Measurements from ENCODE around the gene RAPGEF5. TPM values are rescaled to one million over a fixed set of nuclear protein-coding genes. Genes with fewer than 3 reads are reported as not detected.

Gene RAPGEF5
- polyA plus RNA-seq, 6 donors from 2014 or later, result 1.4 to 6.8 (median 3.0) TPM

DNA sequence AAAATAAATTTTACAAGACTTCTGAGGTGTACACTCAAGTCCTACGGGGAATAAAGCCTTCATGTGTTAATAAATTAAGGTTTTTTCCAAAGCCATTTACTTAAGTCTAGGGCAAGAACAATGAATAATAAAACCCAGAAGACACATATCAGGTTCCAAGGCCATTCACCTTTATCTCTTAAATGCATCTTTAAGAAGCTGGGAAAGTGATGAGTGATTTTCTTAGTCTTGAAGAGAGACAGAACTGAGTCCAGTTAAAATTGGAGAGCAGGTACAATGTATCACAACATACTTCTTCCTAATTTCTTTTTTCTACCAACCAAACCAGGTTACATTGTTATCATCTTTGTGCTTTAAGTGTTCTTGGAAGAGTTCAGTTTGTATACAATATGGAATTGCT lies 189.5 kb downstream of the RAPGEF5 start:
- Mint-ChIP-seq H3K27ac (no peak overlapping the region), H3K36me3 (no peaks in the 10 kb centered on the region), H3K4me1 (no peaks in the 10 kb centered on the region), H3K4me3 (no peak overlapping the region), H3K9me3 (no peaks in the 10 kb centered on the region), H3K27me3 (no peaks in the 10 kb centered on the region)
- DNase-seq, result no peak
- no peak for ATAC-seq (ENCODE audit: low read depth in 2 of 2)

DNA sequence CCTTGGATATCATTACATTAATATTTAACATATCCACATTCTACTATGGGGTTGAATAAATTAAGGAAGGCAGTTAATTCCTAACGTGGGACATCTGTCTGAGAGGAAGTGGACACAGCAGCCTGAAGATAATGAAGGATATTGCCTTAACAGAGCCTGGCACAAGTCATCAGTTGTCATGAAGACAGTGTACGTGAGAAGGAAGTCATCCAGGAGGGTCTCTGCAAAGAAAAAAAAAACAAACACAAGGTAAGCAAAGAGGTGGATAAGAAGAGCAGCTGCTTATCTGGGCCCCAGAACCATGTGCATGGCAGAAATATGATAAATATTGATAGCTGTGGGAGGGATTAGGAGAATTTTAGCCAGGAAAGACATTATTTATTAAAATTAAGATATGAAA lies 190.0 kb downstream of the RAPGEF5 start:
- Mint-ChIP-seq H3K27me3 (no peaks in the 10 kb centered on the region), H3K27ac (no peak overlapping the region), H3K9me3 (no peaks in the 10 kb centered on the region), H3K36me3 (no peaks in the 10 kb centered on the region), H3K4me3 (no peak overlapping the region), H3K4me1 (no peaks in the 10 kb centered on the region)
- no peak for ATAC-seq (ENCODE audit: low read depth in 2 of 2)
- no peak for DNase-seq

DNA sequence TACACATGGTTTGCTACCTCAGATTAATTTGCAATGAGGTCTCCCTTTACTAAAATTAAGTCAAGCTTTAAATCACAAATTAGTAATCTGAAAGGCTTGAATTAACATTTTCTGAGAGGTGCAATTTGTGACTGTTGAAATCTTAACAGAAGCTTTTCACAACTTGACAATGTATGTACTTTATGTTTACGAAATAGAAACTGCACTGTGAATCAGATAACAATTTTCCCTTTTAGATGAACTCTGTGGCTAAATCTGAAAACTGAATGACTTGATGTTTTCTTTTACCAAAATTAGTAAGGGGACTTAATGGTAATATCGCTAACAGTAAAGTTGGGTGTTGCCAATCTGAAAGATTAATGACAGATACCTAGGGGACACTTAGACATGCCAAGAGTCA lies 197.6 kb downstream of the RAPGEF5 start:
- peaks cover 0 to 4% of the 10 kb centered on the region in 2 donors for H3K36me3 Mint-ChIP-seq
- ATAC-seq (ENCODE audit: low read depth in 2 of 2) (no peak), DNase-seq (no peak)
- no peaks in the 10 kb centered on the region for H3K9me3 Mint-ChIP-seq
- H3K27me3 Mint-ChIP-seq, result no peaks in the 10 kb centered on the region
- H3K27ac Mint-ChIP-seq, result no peak overlapping the region
- no peaks in the 10 kb centered on the region for H3K4me1 Mint-ChIP-seq
- no peak overlapping the region for H3K4me3 Mint-ChIP-seq

DNA sequence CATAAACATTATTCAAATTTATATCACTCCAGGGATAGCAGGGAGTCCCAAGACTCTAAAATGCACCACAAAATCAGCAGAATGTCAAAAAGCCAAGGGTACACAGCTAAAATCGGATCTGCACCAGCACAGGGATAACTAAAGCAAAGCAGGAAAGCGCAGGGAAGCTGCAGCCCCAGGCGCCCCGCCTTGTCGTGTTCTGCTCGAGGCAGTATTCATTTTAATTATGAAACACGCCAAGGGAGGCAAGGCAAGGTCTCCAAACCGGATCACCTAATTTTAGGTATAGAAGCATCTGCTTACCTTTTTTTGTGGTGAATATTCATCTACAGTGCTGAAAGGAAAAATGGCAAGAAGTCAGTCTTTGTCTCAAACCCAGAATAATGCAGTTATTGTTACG lies 199.4 kb downstream of the RAPGEF5 start:
- Mint-ChIP-seq H3K4me3 (no peak overlapping the region), H3K4me1 (no peaks in the 10 kb centered on the region), H3K9me3 (no peaks in the 10 kb centered on the region), H3K27ac (no peak overlapping the region), H3K36me3 (peaks cover 0 to 4% of the 10 kb centered on the region in 2 donors), H3K27me3 (no peaks in the 10 kb centered on the region)
- no peak for DNase-seq
- ATAC-seq (ENCODE audit: low read depth in 2 of 2), result no peak

DNA sequence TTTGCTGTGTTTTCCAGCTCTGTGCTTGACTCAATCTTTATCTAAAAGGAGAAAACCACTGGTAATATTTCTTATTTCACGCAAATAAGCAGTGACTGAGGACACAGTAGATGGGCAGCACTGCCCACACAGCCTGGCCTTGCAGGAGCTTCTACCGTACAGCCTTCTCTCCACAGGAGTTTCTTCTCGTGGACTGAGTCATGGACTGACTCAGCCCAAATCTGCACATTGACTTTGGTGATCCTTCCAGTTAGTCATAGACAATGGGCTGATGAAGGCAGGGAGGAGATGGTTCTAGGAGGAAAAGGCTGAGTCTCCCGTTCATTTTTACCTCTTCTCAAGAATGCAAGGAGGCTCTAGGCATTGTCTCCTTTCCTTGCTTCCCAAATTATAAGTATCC lies 200.7 kb downstream of the RAPGEF5 start:
- H3K36me3 Mint-ChIP-seq, result peaks cover 0 to 4% of the 10 kb centered on the region in 2 donors
- H3K27me3 Mint-ChIP-seq, result no peaks in the 10 kb centered on the region
- H3K4me3 Mint-ChIP-seq, result no peak overlapping the region
- H3K9me3 Mint-ChIP-seq, result no peaks in the 10 kb centered on the region
- no peak for ATAC-seq (ENCODE audit: low read depth in 2 of 2)
- H3K4me1 Mint-ChIP-seq, result no peaks in the 10 kb centered on the region
- DNase-seq, result no peak
- no peak overlapping the region for H3K27ac Mint-ChIP-seq

DNA sequence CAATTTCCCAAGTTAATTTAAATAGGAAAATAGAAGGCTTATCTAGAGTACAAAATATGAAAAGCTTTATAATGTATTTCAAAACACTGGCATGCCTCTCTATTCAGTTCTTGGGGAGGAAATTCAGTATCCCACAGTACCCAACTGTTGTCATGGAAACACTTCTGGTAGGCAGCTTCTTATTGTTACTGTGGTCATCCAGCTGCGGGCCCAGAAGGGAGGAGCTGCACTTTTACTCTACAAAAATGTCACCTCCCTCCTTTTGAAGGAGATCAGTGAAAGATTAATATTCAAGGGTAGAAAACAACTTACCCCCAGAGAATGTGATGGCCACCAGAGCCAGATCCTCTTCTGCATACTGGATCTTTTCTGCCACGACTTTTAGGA lies 202.8 kb downstream of the RAPGEF5 start:
- H3K4me1 Mint-ChIP-seq, result no peaks in the 10 kb centered on the region
- H3K27me3 Mint-ChIP-seq, result no peaks in the 10 kb centered on the region
- DNase-seq (no peak), ATAC-seq (ENCODE audit: low read depth in 2 of 2) (no peak)
- H3K4me3 Mint-ChIP-seq, result no peak overlapping the region
- no peaks in the 10 kb centered on the region for H3K9me3 Mint-ChIP-seq
- peaks cover 0 to 9% of the 10 kb centered on the region in 2 donors for H3K36me3 Mint-ChIP-seq
- no peak overlapping the region for H3K27ac Mint-ChIP-seq

DNA sequence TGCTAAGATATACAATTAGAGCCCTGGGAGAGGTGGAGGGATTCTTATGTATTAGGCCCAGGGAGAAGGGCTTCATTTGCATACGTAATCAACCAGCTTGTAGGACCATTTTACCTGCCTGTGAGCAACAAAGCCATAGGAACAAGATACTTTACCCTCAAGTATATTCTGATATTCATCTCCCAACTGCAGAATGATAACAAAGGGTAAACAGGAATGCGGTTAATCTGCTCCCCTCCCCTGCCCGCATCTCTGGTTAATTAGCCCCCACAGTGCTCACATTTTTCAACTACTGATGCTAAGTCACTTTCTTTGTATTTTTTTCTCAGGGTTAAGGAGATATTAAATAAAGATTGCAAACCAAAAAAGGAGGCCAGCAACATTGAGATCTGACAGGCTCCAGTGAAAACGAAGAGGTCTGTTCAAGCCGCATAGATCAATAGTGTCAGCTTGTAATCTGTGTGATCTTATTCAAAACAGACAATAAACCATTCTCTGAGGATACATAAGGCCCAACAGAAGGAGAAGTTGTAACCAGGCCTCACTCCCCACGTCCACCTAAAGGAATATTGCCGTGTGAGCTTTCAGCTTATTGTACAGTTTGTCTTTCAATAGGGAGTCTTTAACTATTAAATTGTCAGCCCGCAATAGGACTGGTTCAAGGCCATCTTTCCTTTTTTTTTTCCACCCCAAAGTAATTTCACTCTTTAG lies 203.4 kb downstream of the RAPGEF5 start:
- Mint-ChIP-seq H3K9me3 (no peaks in the 10 kb centered on the region), H3K36me3 (peaks cover 0 to 10% of the 10 kb centered on the region in 2 donors), H3K27ac (no peak overlapping the region), H3K4me1 (peaks cover 0 to 1% (median under 1%) of the 10 kb centered on the region in 3 donors), H3K4me3 (no peak overlapping the region), H3K27me3 (no peaks in the 10 kb centered on the region)
- DNase-seq, result no peak
- ATAC-seq (ENCODE audit: low read depth in 2 of 2), result no peak

DNA sequence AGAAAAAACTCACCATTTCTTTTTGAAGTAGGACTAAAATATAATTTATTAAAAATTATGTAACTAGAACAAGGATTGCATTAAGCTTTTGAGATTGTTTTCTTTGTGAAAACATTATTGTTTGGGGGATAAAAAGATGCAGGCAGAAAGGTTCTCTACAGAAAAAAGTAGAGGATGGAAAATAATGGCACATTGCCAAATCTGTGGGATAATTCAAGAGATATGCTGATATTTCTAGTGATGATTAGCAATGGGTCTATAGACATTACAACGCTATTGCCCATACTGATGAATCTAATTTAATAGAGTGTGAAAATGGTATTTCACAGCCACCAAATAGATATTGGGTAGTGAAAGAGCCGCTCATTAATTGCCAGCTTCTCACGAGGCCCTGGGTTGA lies 204.3 kb downstream of the RAPGEF5 start:
- DNase-seq, result no peak
- H3K27me3 Mint-ChIP-seq, result no peaks in the 10 kb centered on the region
- H3K9me3 Mint-ChIP-seq, result no peaks in the 10 kb centered on the region
- H3K4me1 Mint-ChIP-seq, result peaks cover 0 to 8% (median 5%) of the 10 kb centered on the region in 3 donors
- no peak for ATAC-seq (ENCODE audit: low read depth in 2 of 2)
- peaks cover 0 to 13% of the 10 kb centered on the region in 2 donors for H3K36me3 Mint-ChIP-seq
- H3K4me3 Mint-ChIP-seq, result no peak overlapping the region
- no peak overlapping the region for H3K27ac Mint-ChIP-seq

DNA sequence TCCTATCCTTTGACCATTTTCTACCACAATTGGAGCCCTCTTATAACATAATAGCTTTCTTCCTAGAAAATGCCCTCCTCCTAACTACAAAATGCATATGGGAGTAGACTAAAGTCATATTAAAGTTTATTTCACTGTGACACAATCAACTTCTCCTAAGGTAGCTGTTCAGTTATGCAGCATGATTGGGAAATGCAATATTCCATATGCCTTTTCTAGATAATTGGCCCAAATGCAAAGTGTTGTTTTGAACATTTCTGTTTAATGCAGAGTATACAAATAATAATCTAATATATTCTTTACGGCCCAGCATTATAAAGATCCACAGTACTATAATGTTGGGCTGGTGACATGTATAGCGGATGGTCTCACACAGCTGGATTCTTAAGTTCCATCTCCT lies 205.1 kb downstream of the RAPGEF5 start:
- DNase-seq, result no peak
- Mint-ChIP-seq H3K4me1 (peaks cover 0 to 12% (median 10%) of the 10 kb centered on the region in 3 donors), H3K36me3 (peaks cover 0 to 13% of the 10 kb centered on the region in 2 donors), H3K27me3 (no peaks in the 10 kb centered on the region), H3K27ac (no peak overlapping the region), H3K9me3 (no peaks in the 10 kb centered on the region), H3K4me3 (no peak overlapping the region)
- no peak for ATAC-seq (ENCODE audit: low read depth in 2 of 2)

DNA sequence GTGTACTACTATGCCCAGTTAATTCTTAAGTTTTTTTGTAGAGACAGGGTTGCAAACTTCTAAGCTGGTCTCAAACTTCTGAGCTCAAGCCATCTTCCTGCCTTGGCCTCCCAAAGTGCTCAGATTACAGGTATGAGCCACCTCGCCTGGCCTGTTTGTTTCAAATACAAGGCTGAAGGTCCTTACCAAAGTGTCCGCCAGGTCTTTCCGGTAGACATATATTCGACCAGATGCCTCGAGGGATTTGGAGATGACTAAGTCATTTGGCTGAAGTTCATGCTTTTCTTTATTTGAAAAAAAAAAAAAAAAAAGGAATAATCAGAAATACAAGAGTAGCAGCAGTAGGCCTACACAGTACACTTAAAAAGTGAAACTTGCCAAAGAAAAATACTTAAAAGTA lies 206.7 kb downstream of the RAPGEF5 start:
- ATAC-seq (ENCODE audit: low read depth in 2 of 2) (no peak), DNase-seq (no peak)
- H3K36me3 Mint-ChIP-seq, result peaks cover 0 to 8% of the 10 kb centered on the region in 2 donors
- H3K27me3 Mint-ChIP-seq, result no peaks in the 10 kb centered on the region
- H3K27ac Mint-ChIP-seq, result peak overlapping the region in 1 of 6 donors; percentile 26
- H3K4me3 Mint-ChIP-seq, result no peak overlapping the region
- peaks cover 0 to 15% (median 12%) of the 10 kb centered on the region in 3 donors for H3K4me1 Mint-ChIP-seq
- no peaks in the 10 kb centered on the region for H3K9me3 Mint-ChIP-seq

DNA sequence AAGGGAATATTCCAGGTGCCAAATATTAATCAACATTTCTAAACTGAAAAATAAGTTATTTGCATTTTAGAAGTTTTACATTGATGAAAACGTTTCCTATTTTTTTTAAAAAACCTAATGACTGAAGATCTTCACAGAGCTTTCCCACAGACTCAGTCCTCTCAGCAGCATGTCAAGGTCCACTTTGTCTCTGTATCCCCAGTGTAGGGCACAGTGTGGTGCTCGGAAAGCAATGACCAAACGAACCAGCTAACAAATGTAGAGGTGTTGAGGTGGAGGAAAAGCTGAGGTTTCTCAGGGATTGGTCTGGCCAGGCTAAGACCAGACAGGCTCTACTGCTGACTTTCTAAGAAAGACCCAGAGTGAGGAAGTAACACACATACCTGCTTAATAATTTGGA lies 209.1 kb downstream of the RAPGEF5 start:
- peaks cover 0 to 15% (median 12%) of the 10 kb centered on the region in 3 donors for H3K4me1 Mint-ChIP-seq
- H3K9me3 Mint-ChIP-seq, result no peaks in the 10 kb centered on the region
- peaks cover 6 to 13% of the 10 kb centered on the region in 2 donors for H3K36me3 Mint-ChIP-seq
- H3K27me3 Mint-ChIP-seq, result no peaks in the 10 kb centered on the region
- no peak for DNase-seq
- peak overlapping the region in 2 of 8 donors; percentile 2 to 78 for H3K4me3 Mint-ChIP-seq
- peak overlapping the region in 2 of 6 donors; percentile 6 to 58 for H3K27ac Mint-ChIP-seq
- ATAC-seq (ENCODE audit: low read depth in 2 of 2), result no peak

DNA sequence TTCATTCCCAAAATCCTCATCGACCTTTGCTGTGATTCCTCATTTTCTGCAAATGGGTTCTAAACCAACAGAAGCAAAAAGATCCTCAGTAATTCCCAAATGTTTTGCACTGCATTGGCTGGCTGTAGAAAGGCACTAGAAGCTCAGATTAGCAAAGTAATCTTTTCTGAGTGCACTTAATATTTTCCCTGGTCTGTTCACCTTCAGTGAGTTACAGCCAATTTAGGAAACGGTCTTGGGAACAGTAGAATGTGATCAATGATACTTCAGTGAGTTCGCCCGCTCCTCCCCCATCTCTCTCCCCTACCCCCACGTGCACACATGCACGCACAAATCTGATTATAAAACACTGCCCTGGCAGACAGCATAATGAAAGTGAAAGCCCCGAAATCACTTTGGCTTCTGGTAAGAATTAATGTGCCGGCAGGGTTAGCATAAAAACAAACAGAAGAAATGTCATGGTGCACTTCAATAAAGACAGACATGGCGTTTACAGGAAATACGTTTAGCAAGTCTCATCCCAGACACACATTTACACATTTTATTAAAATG lies 209.9 kb downstream of the RAPGEF5 start:
- Mint-ChIP-seq H3K27ac (peak overlapping the region in 2 of 6 donors; percentile 4 to 71), H3K9me3 (no peaks in the 10 kb centered on the region), H3K4me1 (peaks cover 0 to 15% (median 12%) of the 10 kb centered on the region in 3 donors), H3K27me3 (no peaks in the 10 kb centered on the region), H3K36me3 (peaks cover 6 to 13% of the 10 kb centered on the region in 2 donors), H3K4me3 (peak overlapping the region in 5 of 8 donors; percentile 72 to 88 (median 73))
- ATAC-seq (ENCODE audit: low read depth in 2 of 2) (peak in 1 of 2 donors; percentile 90), DNase-seq (peak; percentile 17)

DNA sequence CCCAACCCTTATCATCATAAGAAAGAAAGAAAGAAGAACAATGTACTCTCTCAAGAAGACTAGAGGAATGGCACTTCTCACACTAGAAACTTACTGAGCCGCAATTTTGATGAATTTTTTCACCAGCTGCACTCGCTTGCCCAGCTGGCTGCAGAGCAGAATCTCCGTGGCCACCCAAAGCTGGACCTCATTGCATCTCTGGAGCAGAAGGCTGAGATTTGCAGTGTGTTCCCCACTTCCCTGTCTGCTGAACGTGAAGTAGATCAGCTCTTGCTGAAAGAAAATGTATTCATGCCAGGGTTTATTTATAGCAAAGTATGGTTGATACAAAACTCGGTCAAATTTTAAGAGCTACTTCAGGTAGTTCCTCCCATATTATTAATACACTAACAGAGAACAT lies 212.0 kb downstream of the RAPGEF5 start:
- ATAC-seq (ENCODE audit: low read depth in 2 of 2), result no peak

DNA sequence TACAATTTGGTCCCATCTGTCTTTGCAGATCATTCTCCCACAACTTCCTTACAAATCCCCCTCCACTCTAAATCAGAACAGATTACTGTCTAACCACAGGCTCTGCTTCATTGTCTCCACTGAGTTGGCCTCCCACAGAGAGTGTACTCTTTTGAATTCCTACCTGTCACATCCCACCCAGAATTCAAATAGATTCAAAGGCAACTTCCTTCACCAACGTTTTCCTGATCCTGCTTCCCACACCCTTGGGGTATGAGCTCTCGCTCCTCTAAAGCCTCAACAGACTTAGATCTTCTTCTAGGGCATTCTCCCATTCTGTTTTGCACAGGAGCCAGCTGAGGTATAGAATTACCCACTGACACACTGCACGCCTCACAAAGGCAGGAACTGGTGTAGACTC lies 213.5 kb downstream of the RAPGEF5 start:
- peaks cover 14 to 15% of the 10 kb centered on the region in 2 donors for H3K36me3 Mint-ChIP-seq
- ATAC-seq (ENCODE audit: low read depth in 2 of 2), result no peak
- H3K4me3 Mint-ChIP-seq, result no peak overlapping the region
- H3K4me1 Mint-ChIP-seq, result peaks cover 0 to 12% (median 11%) of the 10 kb centered on the region in 3 donors
- no peaks in the 10 kb centered on the region for H3K27me3 Mint-ChIP-seq
- no peaks in the 10 kb centered on the region for H3K9me3 Mint-ChIP-seq
- H3K27ac Mint-ChIP-seq, result no peak overlapping the region
- no peak for DNase-seq

More for the DNA sequence above, 212.0 kb downstream of the RAPGEF5 start:
- DNase-seq, result no peak
- Mint-ChIP-seq H3K27ac (no peak overlapping the region), H3K27me3 (no peaks in the 10 kb centered on the region), H3K4me1 (peaks cover 0 to 15% (median 12%) of the 10 kb centered on the region in 3 donors), H3K4me3 (no peak overlapping the region), H3K9me3 (no peaks in the 10 kb centered on the region), H3K36me3 (peaks cover 6 to 12% of the 10 kb centered on the region in 2 donors)
